Right lobe of liver (tissue), 6 donors: ENCODE results near the gene LHFPL6. TPM values are rescaled to one million over a fixed set of nuclear protein-coding genes. Genes with fewer than 3 reads are reported as not detected.
"Not testable (repeated sequence)": the region's sequence is repeated elsewhere in the genome, so short reads cannot be mapped to it uniquely, and the experiment has no call there.

Experiments used
- ATAC-seq, 4 donors: fragments of 200-7000 bp; cut with Tn5 transposase; one replicate each; pipeline ENCODE4 v1.9.1; 2020; ENCODE audit warnings: mild to moderate bottlenecking in 4 of 4, moderate library complexity in 4 of 4
- DNase-seq, 3 donors: peaks; one replicate each; pipeline ENCODE4 v3.0.0-alpha.2; 2020
- H3K27ac ChIP-seq, 3 donors: fragments of 200-600 bp; one replicate each; pipeline ENCODE4 v1.8.0; 2022
- H3K27me3 ChIP-seq, 2 donors: fragments of 200-600 bp; one replicate each; pipeline ENCODE4 v1.8.0; 2022
- H3K36me3 ChIP-seq, 4 donors: fragments of 200-600 bp; sonication (generic) in 1 of 4; one replicate each; pipeline versions ENCODE4 v1.5.1 to v1.8.0; 2017 to 2022; ENCODE audit warnings: control low read depth in 1 of 4
- H3K4me1 ChIP-seq, 4 donors: fragments of 200-600 bp; sonication (generic) in 1 of 4; one replicate each; pipeline versions ENCODE4 v1.5.1 to v1.8.0; 2017 to 2022; ENCODE audit warnings: control low read depth in 1 of 4
- H3K4me3 ChIP-seq, 3 donors: fragments of 200-600 bp; one replicate each; pipeline ENCODE4 v1.8.0; 2022
- H3K9me3 ChIP-seq, 4 donors: fragments of 200-600 bp; sonication (generic) in 1 of 4; one replicate each; pipeline versions ENCODE4 v1.5.1 to v1.8.0; 2017 to 2022; ENCODE audit warnings: control low read depth in 1 of 4
- CTCF ChIP-seq, 4 donors: fragments of 200-600 bp in 3 of 4; fragments of 450-650 bp in 1 of 4; IDR thresholded peaks; one replicate each; pipeline versions ENCODE4 v1.5.1 to v1.8.0; 2016 to 2022; ENCODE audit warnings: antibody characterized with exemption in 4 of 4, mild to moderate bottlenecking in 2 of 4
- POLR2A ChIP-seq: fragments of 450-650 bp; IDR thresholded peaks from one replicate; pipeline ENCODE4 v1.6.1; 2017; ENCODE audit warnings: antibody characterized with exemption, mild to moderate bottlenecking
- WGBS: methylation state at CpG from one replicate; pipeline ENCODE4 v1.1.6; 2018; ENCODE audit warnings: low coverage, low lambda C conversion rate; ENCODE audit not compliant: insufficient coverage; ENCODE audit errors: missing lambda C conversion rate; 5-methylcytosine and 5-hydroxymethylcytosine counted together
- intact Hi-C, 2 donors: fragments of 100-400 bp; cut with DNase I; formaldehyde crosslinking; loops; one replicate each; pipeline versions ENCODE4 v1.11.2 to v1.14.1; 2022
- total RNA-seq, 6 experiments: library from RNA; depleted of rRNA in 2 of 6; stranded (reverse); fragments of >200 nt in 2 of 6; fragmentation: NEBNext Ultra II Directional in 3 of 6; extraction: Animal tissue kit (Norgen Biotek cat#: 25700) in 3 of 6; gene quantifications; one replicate each; pipeline versions ENCODE4 v1.1.0 to v1.2.4, GENCODE V29; 2016 to 2023
- donor health status: DM: no; HTN: yes; CAD: no.
- donor health status: DM: no; HTN: no; CAD: no.
- donor health status: DM: no; HTN: no; CAD: no.
- donor health status: DM: no; HTN: yes; CAD: no.
- donor health status: DM: no; HTN: yes; CAD: no.

The LHFPL6 gene
- total RNA-seq, 6 experiments from 2014 or later, result 3.0 to 8.4 (median 4.6) TPM

GRCh38 chr13:39347926-39348901 lies 254.8 kb downstream of the LHFPL6 start:
- no peaks in the 10 kb centered on the region for H3K27me3 ChIP-seq
- H3K4me3 ChIP-seq, result no peak overlapping the region
- ATAC-seq (peak in 1 of 4 donors; percentile 26), DNase-seq (no peak)
- no peaks in the 10 kb centered on the region for H3K4me1 ChIP-seq
- intact Hi-C loops, result no loop called here
- TF ChIP-seq CTCF (IDR thresholded peaks at IDR 0.05) (no peak), POLR2A (no peak)
- H3K27ac ChIP-seq, result no peak overlapping the region
- no peaks in the 10 kb centered on the region for H3K9me3 ChIP-seq
- WGBS, result 28% methylated on average over 8 of the region's 9 CpGs
- no peaks in the 10 kb centered on the region for H3K36me3 ChIP-seq

GRCh38 chr13:39345982-39346381 lies 257.0 kb downstream of the LHFPL6 start:
- no peaks in the 10 kb centered on the region for H3K27me3 ChIP-seq
- ATAC-seq (no peak), DNase-seq (no peak)
- no peaks in the 10 kb centered on the region for H3K4me1 ChIP-seq
- TF ChIP-seq CTCF (IDR thresholded peaks at IDR 0.05) (no peak), POLR2A (no peak)
- H3K9me3 ChIP-seq, result no peaks in the 10 kb centered on the region
- intact Hi-C loops, result no loop called here
- 54% methylated on average over 5 of the region's 5 CpGs for WGBS
- no peak overlapping the region for H3K27ac ChIP-seq
- H3K36me3 ChIP-seq, result no peaks in the 10 kb centered on the region
- no peak overlapping the region for H3K4me3 ChIP-seq

- intact Hi-C loops, result no loop called here
- no peak overlapping the region for H3K27ac ChIP-seq
- ATAC-seq, result no peak
- H3K36me3 ChIP-seq, result no peaks in the 10 kb centered on the region
- no peaks in the 10 kb centered on the region for H3K4me1 ChIP-seq
- DNase-seq, result no peak
- WGBS, result 0% methylated on average over 1 of the region's 1 CpG
- H3K9me3 ChIP-seq, result no peaks in the 10 kb centered on the region
- no peak for TF ChIP-seq CTCF (IDR thresholded peaks at IDR 0.05)
- TF ChIP-seq POLR2A, result no peak
- no peaks in the 10 kb centered on the region for H3K27me3 ChIP-seq
- no peak overlapping the region for H3K4me3 ChIP-seq
Observed at GRCh38 chr13:39341251-39341650, 261.7 kb downstream of the LHFPL6 start.

GRCh38 chr13:39338114-39338513 lies 264.9 kb downstream of the LHFPL6 start:
- DNase-seq, H3K4me3 ChIP-seq, H3K4me1 ChIP-seq, H3K27me3 ChIP-seq, H3K9me3 ChIP-seq, intact Hi-C loops, H3K36me3 ChIP-seq, H3K27ac ChIP-seq, ATAC-seq: not testable (repeated sequence)
- 82% methylated on average over 4 of the region's 6 CpGs for WGBS

GRCh38 chr13:39336937-39337336 lies 266.1 kb downstream of the LHFPL6 start:
- DNase-seq (no peak), ATAC-seq (no peak)
- Histone ChIP-seq H3K36me3 (no peaks in the 10 kb centered on the region), H3K27ac (no peak overlapping the region), H3K4me3 (no peak overlapping the region), H3K4me1 (no peaks in the 10 kb centered on the region), H3K27me3 (no peaks in the 10 kb centered on the region), H3K9me3 (no peaks in the 10 kb centered on the region)
- TF ChIP-seq POLR2A (no peak), CTCF (IDR thresholded peaks at IDR 0.05) (no peak)
- intact Hi-C loops, result no loop called here
